Panc1 (cell line): ENCODE results near the gene ADORA1.

ENCODE experiments used
- POLR2AphosphoS5 ChIP-seq: IDR thresholded peaks from 2 replicates; pipeline ENCODE4 v1.6.1; 2012; ENCODE audit warnings: mild to moderate bottlenecking, low read depth, low read length, moderate library complexity
- SIN3A ChIP-seq: IDR thresholded peaks from 2 replicates; pipeline ENCODE4 v1.6.1; 2012; ENCODE audit warnings: low read depth, mild to moderate bottlenecking, low read length, moderate library complexity, borderline replicate concordance; ENCODE audit not compliant: insufficient read depth
- TCF7L2 ChIP-seq: IDR thresholded peaks from 2 replicates; pipeline ENCODE4 v1.6.1; 2011; ENCODE audit warnings: mild to moderate bottlenecking, low read depth, low read length, inconsistent platforms
- TF ChIP-seq, protein P1 (sequence below): fragments of 450-650 bp; IDR thresholded peaks from 2 replicates; pipeline ENCODE4 v1.5.1; 2017; ENCODE audit warnings: mild to moderate bottlenecking
- TF ChIP-seq, protein P2 (sequence below), 2 experiments: IDR thresholded peaks; 2 replicates each; pipeline ENCODE4 v1.6.1; 2011 to 2012; ENCODE audit warnings: low read depth in 2 of 2, control low read depth in 1 of 2, low read length in 1 of 2, mild to moderate bottlenecking in 1 of 2, moderate library complexity in 1 of 2; ENCODE audit not compliant: insufficient read depth in 1 of 2

DNA sequence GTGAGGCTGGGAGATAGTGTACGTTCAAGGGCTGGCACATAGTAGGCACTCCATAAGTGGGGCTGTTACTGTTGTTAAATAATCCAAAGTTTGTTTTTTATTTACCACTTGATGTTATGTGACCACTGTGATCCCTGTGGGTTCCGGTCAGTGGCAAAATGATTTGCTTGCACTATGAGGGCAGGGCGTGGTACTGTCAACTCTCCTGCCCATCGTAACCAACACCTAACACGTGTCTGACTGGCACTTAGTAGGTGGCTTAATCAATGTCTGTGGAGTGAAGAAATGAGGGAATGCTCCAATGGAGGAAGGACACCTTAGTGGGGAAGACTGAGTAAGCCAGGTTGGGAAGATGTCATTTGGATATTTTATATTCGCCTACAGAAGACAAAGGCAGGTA lies 14.6 kb downstream of the ADORA1 start:
- TF ChIP-seq, protein P1, sequence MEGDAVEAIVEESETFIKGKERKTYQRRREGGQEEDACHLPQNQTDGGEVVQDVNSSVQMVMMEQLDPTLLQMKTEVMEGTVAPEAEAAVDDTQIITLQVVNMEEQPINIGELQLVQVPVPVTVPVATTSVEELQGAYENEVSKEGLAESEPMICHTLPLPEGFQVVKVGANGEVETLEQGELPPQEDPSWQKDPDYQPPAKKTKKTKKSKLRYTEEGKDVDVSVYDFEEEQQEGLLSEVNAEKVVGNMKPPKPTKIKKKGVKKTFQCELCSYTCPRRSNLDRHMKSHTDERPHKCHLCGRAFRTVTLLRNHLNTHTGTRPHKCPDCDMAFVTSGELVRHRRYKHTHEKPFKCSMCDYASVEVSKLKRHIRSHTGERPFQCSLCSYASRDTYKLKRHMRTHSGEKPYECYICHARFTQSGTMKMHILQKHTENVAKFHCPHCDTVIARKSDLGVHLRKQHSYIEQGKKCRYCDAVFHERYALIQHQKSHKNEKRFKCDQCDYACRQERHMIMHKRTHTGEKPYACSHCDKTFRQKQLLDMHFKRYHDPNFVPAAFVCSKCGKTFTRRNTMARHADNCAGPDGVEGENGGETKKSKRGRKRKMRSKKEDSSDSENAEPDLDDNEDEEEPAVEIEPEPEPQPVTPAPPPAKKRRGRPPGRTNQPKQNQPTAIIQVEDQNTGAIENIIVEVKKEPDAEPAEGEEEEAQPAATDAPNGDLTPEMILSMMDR, result no peak
- TF ChIP-seq, protein P2, sequence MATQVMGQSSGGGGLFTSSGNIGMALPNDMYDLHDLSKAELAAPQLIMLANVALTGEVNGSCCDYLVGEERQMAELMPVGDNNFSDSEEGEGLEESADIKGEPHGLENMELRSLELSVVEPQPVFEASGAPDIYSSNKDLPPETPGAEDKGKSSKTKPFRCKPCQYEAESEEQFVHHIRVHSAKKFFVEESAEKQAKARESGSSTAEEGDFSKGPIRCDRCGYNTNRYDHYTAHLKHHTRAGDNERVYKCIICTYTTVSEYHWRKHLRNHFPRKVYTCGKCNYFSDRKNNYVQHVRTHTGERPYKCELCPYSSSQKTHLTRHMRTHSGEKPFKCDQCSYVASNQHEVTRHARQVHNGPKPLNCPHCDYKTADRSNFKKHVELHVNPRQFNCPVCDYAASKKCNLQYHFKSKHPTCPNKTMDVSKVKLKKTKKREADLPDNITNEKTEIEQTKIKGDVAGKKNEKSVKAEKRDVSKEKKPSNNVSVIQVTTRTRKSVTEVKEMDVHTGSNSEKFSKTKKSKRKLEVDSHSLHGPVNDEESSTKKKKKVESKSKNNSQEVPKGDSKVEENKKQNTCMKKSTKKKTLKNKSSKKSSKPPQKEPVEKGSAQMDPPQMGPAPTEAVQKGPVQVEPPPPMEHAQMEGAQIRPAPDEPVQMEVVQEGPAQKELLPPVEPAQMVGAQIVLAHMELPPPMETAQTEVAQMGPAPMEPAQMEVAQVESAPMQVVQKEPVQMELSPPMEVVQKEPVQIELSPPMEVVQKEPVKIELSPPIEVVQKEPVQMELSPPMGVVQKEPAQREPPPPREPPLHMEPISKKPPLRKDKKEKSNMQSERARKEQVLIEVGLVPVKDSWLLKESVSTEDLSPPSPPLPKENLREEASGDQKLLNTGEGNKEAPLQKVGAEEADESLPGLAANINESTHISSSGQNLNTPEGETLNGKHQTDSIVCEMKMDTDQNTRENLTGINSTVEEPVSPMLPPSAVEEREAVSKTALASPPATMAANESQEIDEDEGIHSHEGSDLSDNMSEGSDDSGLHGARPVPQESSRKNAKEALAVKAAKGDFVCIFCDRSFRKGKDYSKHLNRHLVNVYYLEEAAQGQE (IDR thresholded peaks at IDR 0.05; ENCODE audit: insufficient read depth in 1 of 2, low read depth in 2 of 2, low read length in 1 of 2), result no peak
- TF ChIP-seq POLR2AphosphoS5, result no peak
- TF ChIP-seq TCF7L2, result no peak
- TF ChIP-seq SIN3A, result no peak
